ENCODE results near the gene C20orf204.

C20orf204 gene

GRCh38 chr20:64072498-64073063, 36.6 kb downstream of the C20orf204 start:
- DNase-seq = no peak

- no peak for DNase-seq
Observed at GRCh38 chr20:64073476-64074183, 37.6 kb downstream of the C20orf204 start.

GRCh38 chr20:64074184-64074789, 38.3 kb downstream of the C20orf204 start:
- DNase-seq = no peak

- DNase-seq = no peak
Observed at GRCh38 chr20:64074963-64075362, 39.0 kb downstream of the C20orf204 start.

GRCh38 chr20:64075556-64075955, 39.6 kb downstream of the C20orf204 start:
- DNase-seq = no peak

- no peak for DNase-seq
Observed at GRCh38 chr20:64076061-64076997, 40.3 kb downstream of the C20orf204 start.

GRCh38 chr20:64077094-64077493, 41.1 kb downstream of the C20orf204 start:
- no peak for DNase-seq

- no peak for DNase-seq
Observed at GRCh38 chr20:64077541-64077875, 41.5 kb downstream of the C20orf204 start.

GRCh38 chr20:64077876-64078551, 42.0 kb downstream of the C20orf204 start:
- DNase-seq = no peak

- no peak for DNase-seq
Observed at GRCh38 chr20:64078934-64079272, 42.9 kb downstream of the C20orf204 start.

GRCh38 chr20:64079273-64080012, 43.5 kb downstream of the C20orf204 start, which contains the start of gene RGS19:
Gene RGS19 (minus strand): TSS chr20:64079518. CDS start chr20:64076886, 2,632 bp downstream.
- DNase-seq = peak; percentile 24

- DNase-seq = no peak
Observed at GRCh38 chr20:64080013-64080812, 44.2 kb downstream of the C20orf204 start, which contains the start of gene OPRL1. Gene OPRL1 (plus strand): TSS chr20:64080082. CDS start chr20:64092721, 12,639 bp downstream.

GRCh38 chr20:64080813-64081623, 45.0 kb downstream of the C20orf204 start:
- DNase-seq = no peak

- no peak for DNase-seq
Observed at GRCh38 chr20:64081624-64081964, 45.6 kb downstream of the C20orf204 start.

GRCh38 chr20:64082126-64082731, 46.2 kb downstream of the C20orf204 start:
- DNase-seq = no peak

- no peak for DNase-seq
Observed at GRCh38 chr20:64082820-64083377, 46.9 kb downstream of the C20orf204 start.

GRCh38 chr20:64083378-64083803, 47.4 kb downstream of the C20orf204 start:
- DNase-seq = peak; percentile 54

GRCh38 chr20:64083804-64084684, 48.1 kb downstream of the C20orf204 start, which contains the start of gene LKAAEAR1:
Gene LKAAEAR1 (minus strand): TSS chr20:64084398. CDS start chr20:64084219, 179 bp downstream.
- DNase-seq = no peak
